Right cardiac atrium (tissue), 5 donors: ENCODE measurements around the gene TENT4A. TPM values are rescaled to one million over a fixed set of nuclear protein-coding genes. Genes with fewer than 3 reads are reported as not detected.

Source experiments
- ATAC-seq, 2 donors: fragments of 200-7000 bp; cut with Tn5 transposase; one replicate each; pipeline versions ENCODE4 v1.8.0 to v1.9.1; 2020; ENCODE audit warnings: moderate library complexity in 2 of 2, mild to moderate bottlenecking in 1 of 2
- DNase-seq, 3 donors: peaks; one replicate each; pipeline ENCODE4 v3.0.0-alpha.2; 2020
- H3K27ac ChIP-seq: one replicate; pipeline ENCODE4 v1.5.1; 2013; ENCODE audit warnings: mild to moderate bottlenecking, low read length, control low read depth, moderate library complexity
- H3K27me3 ChIP-seq: one replicate; pipeline ENCODE4 v1.6.1; 2013; ENCODE audit not compliant: control insufficient read depth, insufficient read depth
- H3K4me1 ChIP-seq: one replicate; pipeline ENCODE4 v1.6.1; 2013; ENCODE audit warnings: low read length; ENCODE audit not compliant: control insufficient read depth, insufficient read depth
- H3K4me3 ChIP-seq: one replicate; pipeline ENCODE4 v1.5.1; 2013; ENCODE audit warnings: low read length, control low read depth
- H3K9me3 ChIP-seq: one replicate; pipeline ENCODE4 v1.6.1; 2013; ENCODE audit warnings: low read length; ENCODE audit not compliant: control insufficient read depth
- WGBS: extraction: QIAGEN DNeasy Blood & Tissue Kit; methylation state at CpG from one replicate; pipeline ENCODE4 v1.1.7; 2013; 5-methylcytosine and 5-hydroxymethylcytosine counted together
- intact Hi-C, 4 donors: fragments of 100-400 bp; cut with DNase I; formaldehyde crosslinking; loops; one replicate each; pipeline versions ENCODE4 v1.11.0 to v1.14.0; 2022 to 2023
- polyA plus RNA-seq: library from polyadenylated mRNA; stranded (reverse); fragments of 200-250 nt; gene quantifications from one replicate; pipeline ENCODE4 v1.2.3, GENCODE V29; 2013
- total RNA-seq, 4 donors: library from RNA; stranded (reverse); fragmentation: NEBNext Ultra II Directional; extraction: Animal tissue kit (Norgen Biotek cat#: 25700); gene quantifications; one replicate each; pipeline ENCODE4 v1.2.1, GENCODE V29; 2021
- donor health status: healthy with polysubstance abuse.
- donor health status: DM: no; HTN: yes; CAD: no.
- donor health status: DM: no; HTN: no; CAD: no.
- donor health status: DM: no; HTN: yes; CAD: no; lungs with severe emphysema.
- donor health status: DM: yes; HTN: yes; CAD: no.

Gene TENT4A
- total and polyA plus RNA-seq, 5 donors = 4.7 to 14.5 (median 11.8) TPM

DNA sequence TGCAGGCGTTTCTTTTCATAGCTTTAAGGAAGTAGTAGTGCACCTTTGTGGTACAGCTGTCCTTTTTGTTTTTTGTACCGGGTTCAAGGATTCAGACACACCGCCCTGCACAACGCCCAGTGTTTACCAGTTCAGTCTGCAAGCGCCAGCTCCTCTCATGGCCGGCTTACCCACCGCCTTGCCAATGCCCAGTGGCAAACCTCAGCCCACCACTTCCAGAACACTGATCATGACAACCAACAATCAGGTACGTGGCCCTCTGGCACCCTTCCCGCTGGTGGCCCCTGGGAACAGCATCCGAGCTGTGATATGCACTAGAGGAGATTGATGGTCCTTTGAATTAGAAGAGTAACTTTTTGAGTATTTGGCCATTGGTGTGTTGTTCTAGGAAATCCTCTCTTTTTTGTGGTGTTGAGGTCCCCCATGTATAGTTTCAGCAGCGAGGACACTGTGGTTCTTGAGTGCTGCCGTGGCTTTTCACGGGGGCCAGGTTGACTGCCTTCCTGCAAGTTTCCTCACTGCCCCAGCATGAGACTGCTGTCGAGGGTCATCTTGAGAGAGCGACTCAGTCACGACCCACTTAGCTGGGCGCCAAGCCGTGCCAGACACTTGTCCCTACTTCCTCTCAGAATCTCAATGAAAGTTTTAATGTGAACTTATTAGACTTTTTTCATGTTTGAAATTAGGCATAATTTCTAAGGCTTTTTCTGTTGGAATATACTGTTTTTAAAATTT lies 37.9 kb downstream of the TENT4A start:
- H3K4me1 ChIP-seq = no peaks in the 10 kb centered on the region
- no peak overlapping the region for H3K27ac ChIP-seq
- peak in 1 of 3 donors; percentile 33 for DNase-seq
- H3K4me3 ChIP-seq = no peak overlapping the region
- H3K9me3 ChIP-seq = no peaks in the 10 kb centered on the region
- 91% methylated on average over 18 of the region's 18 CpGs for WGBS
- H3K27me3 ChIP-seq = no peaks in the 10 kb centered on the region
- no peak for ATAC-seq
- intact Hi-C loops = no loop called here

DNA sequence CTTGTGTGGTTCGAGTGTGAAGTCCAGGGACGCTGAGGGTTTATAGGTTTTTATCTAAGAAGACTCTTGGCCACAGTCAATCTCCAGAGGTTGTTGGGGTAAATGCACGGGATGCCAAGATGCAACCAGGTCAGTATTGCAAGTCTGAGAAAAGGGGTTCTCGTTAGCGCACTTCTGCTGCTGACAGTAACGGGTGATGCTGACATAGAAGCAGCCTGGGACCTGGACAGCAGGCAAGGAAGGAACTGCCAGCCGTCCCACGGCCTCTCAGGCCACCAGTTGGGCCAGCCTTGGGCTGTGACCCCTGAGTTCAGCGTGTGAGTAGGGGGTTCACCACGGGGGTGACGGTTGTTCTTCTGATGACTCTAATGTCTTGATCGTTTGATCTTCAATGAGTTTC lies 39.0 kb downstream of the TENT4A start:
- DNase-seq = no peak
- ATAC-seq = no peak
- WGBS = 95% methylated on average over 12 of the region's 12 CpGs
- intact Hi-C loops = no loop called here
- Histone ChIP-seq H3K4me1 (no peaks in the 10 kb centered on the region), H3K27ac (no peak overlapping the region), H3K27me3 (no peaks in the 10 kb centered on the region), H3K9me3 (no peaks in the 10 kb centered on the region), H3K4me3 (no peak overlapping the region)

DNA sequence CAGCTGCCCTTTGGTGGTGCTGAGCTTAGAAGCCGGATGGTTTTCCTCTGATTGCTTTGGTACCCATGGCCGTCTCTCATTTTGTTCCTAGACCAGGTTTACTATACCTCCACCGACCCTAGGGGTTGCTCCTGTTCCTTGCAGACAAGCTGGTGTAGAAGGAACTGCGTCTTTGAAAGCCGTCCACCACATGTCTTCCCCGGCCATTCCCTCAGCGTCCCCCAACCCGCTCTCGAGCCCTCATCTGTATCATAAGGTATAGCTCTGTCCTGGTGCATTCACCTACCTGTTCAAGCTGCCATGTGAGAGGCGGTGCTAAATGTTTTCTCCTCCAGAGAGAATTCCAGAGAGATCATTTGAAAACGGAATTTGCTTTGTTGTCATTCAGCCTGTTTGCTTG lies 39.5 kb downstream of the TENT4A start:
- no peaks in the 10 kb centered on the region for H3K9me3 ChIP-seq
- H3K27me3 ChIP-seq = no peaks in the 10 kb centered on the region
- no peak for ATAC-seq
- no peaks in the 10 kb centered on the region for H3K4me1 ChIP-seq
- WGBS = 96% methylated on average over 11 of the region's 11 CpGs
- no peak overlapping the region for H3K4me3 ChIP-seq
- intact Hi-C loops = no loop called here
- H3K27ac ChIP-seq = no peak overlapping the region
- no peak for DNase-seq

DNA sequence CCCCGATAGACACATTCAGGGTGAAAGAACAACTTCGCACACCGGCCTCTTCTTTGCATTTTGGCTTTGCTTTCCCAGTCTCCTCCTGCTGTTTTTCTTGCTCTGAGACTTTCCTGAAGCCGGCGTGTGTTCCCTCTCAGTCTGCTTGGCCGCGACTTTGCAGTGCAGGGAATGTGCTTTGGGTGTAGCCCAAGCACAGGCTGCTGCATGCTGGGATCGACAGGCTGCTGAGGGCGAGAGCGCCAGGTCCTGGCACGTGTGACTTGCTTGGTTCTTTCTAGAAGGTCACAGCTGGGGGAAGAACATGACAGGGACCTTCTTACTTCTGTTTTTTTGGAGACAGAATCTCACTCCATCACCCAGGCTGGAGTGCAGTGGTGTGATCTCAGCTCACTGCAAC lies 40.6 kb downstream of the TENT4A start:
- no peaks in the 10 kb centered on the region for H3K27me3 ChIP-seq
- no peaks in the 10 kb centered on the region for H3K4me1 ChIP-seq
- no peaks in the 10 kb centered on the region for H3K9me3 ChIP-seq
- DNase-seq = peak in 1 of 3 donors; percentile 71
- H3K4me3 ChIP-seq = no peak overlapping the region
- ATAC-seq = peak in 1 of 2 donors; percentile 28
- no peak overlapping the region for H3K27ac ChIP-seq
- WGBS = 81% methylated on average over 11 of the region's 11 CpGs
- intact Hi-C loops = no loop called here

DNA sequence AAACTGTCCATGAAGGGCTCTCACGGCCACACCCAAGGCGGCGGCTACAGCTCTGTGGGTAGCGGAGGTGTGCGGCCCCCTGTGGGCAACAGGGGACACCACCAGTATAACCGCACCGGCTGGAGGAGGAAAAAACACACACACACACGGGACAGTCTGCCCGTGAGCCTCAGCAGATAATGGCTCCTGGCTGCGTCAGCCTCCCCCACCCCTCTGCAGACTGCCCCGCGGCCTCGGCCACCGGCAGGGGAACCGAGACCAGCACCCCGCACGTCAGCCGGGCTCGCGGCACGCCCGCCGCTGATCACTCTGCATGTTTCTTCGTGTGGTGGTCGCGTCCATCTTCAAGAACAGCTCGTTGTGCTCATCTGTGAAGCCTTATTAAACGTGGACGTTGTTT lies 41.5 kb downstream of the TENT4A start:
- intact Hi-C loops = no loop called here
- H3K4me3 ChIP-seq = no peak overlapping the region
- DNase-seq (no peak), ATAC-seq (peak in 1 of 2 donors; percentile 16)
- H3K9me3 ChIP-seq = no peaks in the 10 kb centered on the region
- 95% methylated on average over 29 of the region's 29 CpGs for WGBS
- H3K27me3 ChIP-seq = no peaks in the 10 kb centered on the region
- H3K4me1 ChIP-seq = no peaks in the 10 kb centered on the region
- no peak overlapping the region for H3K27ac ChIP-seq

DNA sequence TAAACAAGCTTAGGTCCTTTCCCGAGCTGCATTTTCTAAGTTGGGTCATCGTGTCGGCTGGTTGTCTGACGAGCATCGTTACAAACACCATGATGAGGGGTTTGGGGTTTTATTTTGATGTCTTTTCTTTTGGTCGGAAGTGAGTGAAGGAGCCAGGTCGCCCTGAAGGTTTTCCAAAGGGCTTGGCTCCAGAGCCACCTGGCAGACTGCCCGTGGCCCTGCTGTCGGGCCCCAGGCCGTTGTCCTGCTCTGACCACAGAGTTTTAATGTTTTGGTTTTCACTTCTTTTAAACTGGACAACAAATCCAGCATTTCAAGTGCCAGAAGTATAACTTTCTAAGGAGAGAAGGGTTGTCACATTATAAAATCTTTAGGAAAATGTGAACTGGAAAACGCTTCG lies 42.3 kb downstream of the TENT4A start:
- Histone ChIP-seq H3K4me3 (no peak overlapping the region), H3K27me3 (no peaks in the 10 kb centered on the region), H3K4me1 (no peaks in the 10 kb centered on the region), H3K27ac (no peak overlapping the region), H3K9me3 (no peaks in the 10 kb centered on the region)
- 71% methylated on average over 12 of the region's 12 CpGs for WGBS
- intact Hi-C loops = no loop called here
- peak in 2 of 3 donors; percentile 66 to 73 for DNase-seq
- ATAC-seq = no peak

DNA sequence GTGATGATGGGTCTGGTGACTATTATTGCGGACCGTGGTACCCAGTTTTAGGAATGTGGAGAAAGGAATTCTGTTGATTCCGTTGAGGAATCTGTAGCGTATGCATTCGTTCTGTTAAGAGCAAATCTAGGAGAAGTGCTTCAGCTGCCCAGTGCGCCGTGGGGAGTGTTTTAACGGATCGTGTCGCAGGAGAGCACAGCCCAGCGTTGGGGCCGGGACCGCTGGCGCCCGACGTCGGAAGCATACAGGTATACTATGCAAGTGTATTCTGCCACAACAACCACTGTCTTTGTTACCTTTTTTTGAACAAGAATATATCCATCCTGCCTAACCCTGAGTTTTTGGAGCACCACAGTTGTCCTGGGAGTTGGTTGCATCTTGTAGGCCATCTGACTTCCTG lies 42.7 kb downstream of the TENT4A start:
- WGBS = 98% methylated on average over 17 of the region's 17 CpGs
- H3K4me1 ChIP-seq = no peaks in the 10 kb centered on the region
- DNase-seq = no peak
- H3K27ac ChIP-seq = no peak overlapping the region
- ATAC-seq = no peak
- H3K4me3 ChIP-seq = no peak overlapping the region
- intact Hi-C loops = no loop called here
- no peaks in the 10 kb centered on the region for H3K27me3 ChIP-seq
- no peaks in the 10 kb centered on the region for H3K9me3 ChIP-seq

DNA sequence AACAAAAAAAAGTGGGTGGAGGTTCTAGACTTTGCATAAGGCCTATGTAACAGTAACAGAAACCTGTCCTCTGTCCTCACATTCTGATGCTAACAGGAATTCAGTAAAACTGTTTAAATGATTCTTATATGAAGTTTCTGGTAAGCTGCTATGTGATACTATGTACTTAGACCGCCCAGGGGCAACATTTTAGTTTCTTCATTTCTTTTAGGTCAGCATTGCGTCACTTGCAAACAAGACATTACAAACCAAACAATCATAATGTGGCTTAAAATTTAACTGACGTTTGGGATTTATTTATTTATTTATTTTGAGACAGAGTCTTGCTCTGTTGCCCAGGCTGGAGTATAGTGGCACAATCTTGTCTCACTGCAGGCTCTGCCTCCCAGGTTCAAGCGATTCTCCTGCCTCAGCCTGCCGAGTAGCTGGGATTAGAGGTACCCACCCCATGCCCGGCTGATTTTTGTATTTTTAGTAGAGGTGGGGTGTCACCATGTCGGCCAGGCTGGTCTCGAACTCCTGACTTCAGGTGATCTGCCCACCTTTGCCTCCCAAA lies 44.3 kb downstream of the TENT4A start:
- H3K9me3 ChIP-seq = no peaks in the 10 kb centered on the region
- ATAC-seq (no peak), DNase-seq (no peak)
- no peak overlapping the region for H3K27ac ChIP-seq
- H3K4me3 ChIP-seq = no peak overlapping the region
- no peaks in the 10 kb centered on the region for H3K27me3 ChIP-seq
- intact Hi-C loops = no loop called here
- no peaks in the 10 kb centered on the region for H3K4me1 ChIP-seq
- WGBS = 93% methylated on average over 8 of the region's 8 CpGs

DNA sequence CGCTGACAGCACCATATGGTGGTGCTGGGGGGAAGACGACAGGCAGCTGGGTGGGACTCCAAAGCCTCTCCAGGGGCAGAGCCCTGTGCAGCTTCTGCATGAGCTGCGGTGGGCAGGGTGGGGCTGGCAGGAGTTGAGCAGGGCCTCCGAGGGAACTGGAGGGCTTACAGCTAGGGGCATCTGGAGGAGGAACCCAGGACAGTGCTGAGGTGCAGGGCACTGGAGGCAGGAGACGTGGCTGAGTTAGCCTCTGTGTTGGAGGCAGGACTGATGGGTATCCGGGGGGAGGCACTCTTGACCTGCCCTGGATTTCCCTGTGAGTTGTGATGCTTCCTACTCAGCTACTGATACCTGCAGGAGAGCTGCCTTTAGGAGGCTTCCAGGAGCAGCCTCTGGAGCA lies 45.0 kb downstream of the TENT4A start:
- intact Hi-C loops = no loop called here
- H3K27ac ChIP-seq = no peak overlapping the region
- no peaks in the 10 kb centered on the region for H3K27me3 ChIP-seq
- DNase-seq = no peak
- no peak overlapping the region for H3K4me3 ChIP-seq
- ATAC-seq = peak in 1 of 2 donors; percentile 18
- 83% methylated on average over 6 of the region's 6 CpGs for WGBS
- H3K4me1 ChIP-seq = no peaks in the 10 kb centered on the region
- no peaks in the 10 kb centered on the region for H3K9me3 ChIP-seq

DNA sequence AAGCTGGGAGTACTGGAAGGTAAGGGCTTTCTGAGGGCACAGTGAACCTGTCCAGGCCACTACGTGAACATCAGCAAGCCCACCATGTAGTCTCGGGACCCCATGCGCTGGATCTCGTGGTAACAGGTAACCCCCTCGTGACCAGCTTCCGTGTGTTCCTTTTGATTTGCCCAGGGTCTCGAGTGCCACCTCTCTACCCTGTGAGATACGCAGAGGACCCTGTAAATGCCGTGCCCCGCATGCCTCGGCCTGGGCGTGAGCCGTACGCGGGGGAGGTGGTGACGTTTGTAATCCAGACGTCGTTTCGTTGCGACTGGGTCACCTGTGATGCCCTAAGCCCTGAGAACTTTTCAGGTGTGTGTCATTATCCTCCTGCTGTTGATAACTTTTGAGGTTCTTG lies 45.5 kb downstream of the TENT4A start:
- ATAC-seq (no peak), DNase-seq (no peak)
- H3K4me3 ChIP-seq = no peak overlapping the region
- no peak overlapping the region for H3K27ac ChIP-seq
- WGBS = 93% methylated on average over 20 of the region's 20 CpGs
- no peaks in the 10 kb centered on the region for H3K9me3 ChIP-seq
- intact Hi-C loops = no loop called here
- H3K27me3 ChIP-seq = no peaks in the 10 kb centered on the region
- no peaks in the 10 kb centered on the region for H3K4me1 ChIP-seq

DNA sequence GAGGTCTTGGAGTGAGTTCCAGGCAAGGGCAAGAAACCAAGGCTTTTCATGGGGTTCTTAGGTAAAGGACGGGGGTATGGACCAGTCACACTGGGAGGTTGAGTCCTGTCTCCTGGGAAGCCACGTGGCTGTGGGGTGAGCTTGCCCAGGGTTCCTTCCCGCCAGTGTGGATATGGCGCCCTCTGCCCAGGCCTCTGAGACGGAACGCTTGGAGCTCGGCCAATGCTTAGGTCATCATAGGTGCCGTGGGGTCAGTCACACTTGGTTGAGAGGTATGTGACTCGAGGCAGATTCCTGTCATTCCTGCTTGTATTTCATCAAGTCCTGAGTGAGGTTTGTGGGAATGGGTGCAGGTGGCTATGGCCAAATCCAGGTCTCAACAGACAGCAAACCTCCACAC lies 46.2 kb downstream of the TENT4A start:
- H3K9me3 ChIP-seq = no peaks in the 10 kb centered on the region
- H3K4me3 ChIP-seq = no peak overlapping the region
- WGBS = 63% methylated on average over 9 of the region's 9 CpGs
- DNase-seq (no peak), ATAC-seq (peak; percentile 17 to 18)
- H3K27me3 ChIP-seq = no peaks in the 10 kb centered on the region
- intact Hi-C loops = no loop called here
- no peak overlapping the region for H3K27ac ChIP-seq
- no peaks in the 10 kb centered on the region for H3K4me1 ChIP-seq
